Kidney epithelial cell (primary cell): Measurements from ENCODE around the gene KRTAP10-12. TPM values are rescaled to one million over a fixed set of nuclear protein-coding genes. Genes with fewer than 3 reads are reported as not detected.
"Not testable (repeated sequence)": the region's sequence is repeated elsewhere in the genome, so short reads cannot be mapped to it uniquely, and the experiment has no call there.

Experiments
- DNase-seq: peaks from one replicate; pipeline ENCODE4 v3.0.0-alpha.2; 2010; ENCODE audit warnings: low read depth
- H3K27me3 ChIP-seq: 2 replicates; pipeline ENCODE4 v1.6.0; 2011; ENCODE audit warnings: low read length; ENCODE audit not compliant: control insufficient read depth, insufficient read depth
- H3K36me3 ChIP-seq: 2 replicates; pipeline ENCODE4 v1.5.1; 2011; ENCODE audit warnings: low read length; ENCODE audit not compliant: control insufficient read depth, insufficient read depth
- H3K4me3 ChIP-seq: 2 replicates; pipeline ENCODE4 v1.5.1; 2011; ENCODE audit warnings: low read depth, mild to moderate bottlenecking, control low read depth, low read length
- total RNA-seq: library from RNA; depleted of rRNA; stranded (reverse); fragments of >200 nt; gene quantifications from 2 replicates; pipeline ENCODE4 v1.2.3, GENCODE V29; 2015
- TF ChIP-seq, protein P1 (sequence below): IDR thresholded peaks from 2 replicates; pipeline ENCODE4 v1.5.1; 2011; ENCODE audit warnings: mild to moderate bottlenecking, moderate library complexity, low read length, control low read depth, inconsistent platforms; ENCODE audit not compliant: insufficient read depth, poor library complexity, severe bottlenecking

Gene KRTAP10-12
- total RNA-seq, 1 donor from 2014 or later, result not detected

DNA sequence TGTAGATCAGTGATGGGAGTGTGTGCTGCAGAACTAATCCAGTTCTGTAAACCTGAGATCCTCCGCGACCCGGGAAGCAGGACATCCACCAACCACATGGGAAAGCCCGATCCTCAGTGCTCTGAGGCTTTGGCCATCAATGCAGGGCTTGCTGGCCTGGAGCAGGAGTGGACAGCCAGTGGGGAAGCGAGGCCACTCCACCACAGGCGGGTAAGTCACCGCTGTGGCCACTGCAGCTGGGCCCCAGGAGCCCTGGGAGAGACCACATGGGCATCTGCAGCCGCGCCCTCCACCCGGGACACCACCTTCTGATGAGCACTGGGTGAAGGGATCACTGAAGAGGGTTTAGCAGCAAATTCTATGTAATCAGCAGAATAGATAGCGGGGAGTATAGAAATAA lies 15.8 kb upstream of the KRTAP10-12 start:
- TF ChIP-seq, protein P1, sequence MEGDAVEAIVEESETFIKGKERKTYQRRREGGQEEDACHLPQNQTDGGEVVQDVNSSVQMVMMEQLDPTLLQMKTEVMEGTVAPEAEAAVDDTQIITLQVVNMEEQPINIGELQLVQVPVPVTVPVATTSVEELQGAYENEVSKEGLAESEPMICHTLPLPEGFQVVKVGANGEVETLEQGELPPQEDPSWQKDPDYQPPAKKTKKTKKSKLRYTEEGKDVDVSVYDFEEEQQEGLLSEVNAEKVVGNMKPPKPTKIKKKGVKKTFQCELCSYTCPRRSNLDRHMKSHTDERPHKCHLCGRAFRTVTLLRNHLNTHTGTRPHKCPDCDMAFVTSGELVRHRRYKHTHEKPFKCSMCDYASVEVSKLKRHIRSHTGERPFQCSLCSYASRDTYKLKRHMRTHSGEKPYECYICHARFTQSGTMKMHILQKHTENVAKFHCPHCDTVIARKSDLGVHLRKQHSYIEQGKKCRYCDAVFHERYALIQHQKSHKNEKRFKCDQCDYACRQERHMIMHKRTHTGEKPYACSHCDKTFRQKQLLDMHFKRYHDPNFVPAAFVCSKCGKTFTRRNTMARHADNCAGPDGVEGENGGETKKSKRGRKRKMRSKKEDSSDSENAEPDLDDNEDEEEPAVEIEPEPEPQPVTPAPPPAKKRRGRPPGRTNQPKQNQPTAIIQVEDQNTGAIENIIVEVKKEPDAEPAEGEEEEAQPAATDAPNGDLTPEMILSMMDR, result no peak
- Histone ChIP-seq H3K36me3 (no peaks in the 10 kb centered on the region), H3K4me3 (no peak overlapping the region), H3K27me3 (peaks cover 4% of the 10 kb centered on the region)
- no peak for DNase-seq

DNA sequence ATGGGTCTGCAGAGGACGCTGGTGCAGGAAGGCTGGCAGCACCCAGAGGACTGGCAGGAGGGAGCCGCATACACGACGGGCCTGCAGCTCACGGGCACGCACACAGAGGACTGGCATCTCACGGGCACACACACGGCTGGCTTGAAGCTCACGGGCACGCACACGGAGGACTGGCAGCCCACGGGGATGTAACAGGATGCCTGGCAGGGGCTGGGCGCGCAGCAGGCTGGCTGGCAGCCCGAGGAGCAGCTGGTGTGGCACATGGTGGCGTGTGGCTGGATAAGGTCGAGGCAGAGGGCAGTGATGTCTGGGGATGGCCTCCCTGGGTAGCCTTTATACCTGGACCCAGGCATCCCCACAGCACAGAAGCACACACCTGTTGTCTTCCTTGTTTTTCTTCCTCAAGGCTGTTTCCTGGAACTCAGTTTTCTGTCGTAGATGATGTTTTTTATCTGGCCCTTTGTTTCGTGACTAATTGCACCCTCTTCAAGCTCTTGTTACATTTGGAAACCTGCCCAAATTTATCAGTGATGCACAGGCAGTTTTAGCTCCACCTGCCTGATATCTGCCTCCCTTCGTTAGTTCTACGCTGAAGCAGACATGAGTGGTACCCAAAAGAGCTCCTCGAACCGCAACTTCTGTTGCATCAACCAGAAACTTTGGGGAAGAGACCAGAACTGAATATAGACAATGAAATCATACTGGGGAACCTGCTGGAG lies 15.0 kb upstream of the KRTAP10-12 start, which contains the start of gene KRTAP12-1:
KRTAP12-1 (minus strand) TSS at position 303 of the 719 bp plus-strand sequence; CDS start at position 263, 40 bp downstream.
- Histone ChIP-seq H3K27me3 (peaks cover 7% of the 10 kb centered on the region), H3K4me3 (no peak within 1 kb of the TSS), H3K36me3 (no peaks in the 10 kb centered on the region)
- TF ChIP-seq, protein P1, result no peak
- DNase-seq, result no peak

GRCh38 chr21:44682580-44683151 lies 14.3 kb upstream of the KRTAP10-12 start:
- no peak for DNase-seq
- TF ChIP-seq, protein P1, result no peak
- no peak overlapping the region for H3K4me3 ChIP-seq
- H3K36me3 ChIP-seq, result no peaks in the 10 kb centered on the region
- peaks cover 10% of the 10 kb centered on the region for H3K27me3 ChIP-seq

DNA sequence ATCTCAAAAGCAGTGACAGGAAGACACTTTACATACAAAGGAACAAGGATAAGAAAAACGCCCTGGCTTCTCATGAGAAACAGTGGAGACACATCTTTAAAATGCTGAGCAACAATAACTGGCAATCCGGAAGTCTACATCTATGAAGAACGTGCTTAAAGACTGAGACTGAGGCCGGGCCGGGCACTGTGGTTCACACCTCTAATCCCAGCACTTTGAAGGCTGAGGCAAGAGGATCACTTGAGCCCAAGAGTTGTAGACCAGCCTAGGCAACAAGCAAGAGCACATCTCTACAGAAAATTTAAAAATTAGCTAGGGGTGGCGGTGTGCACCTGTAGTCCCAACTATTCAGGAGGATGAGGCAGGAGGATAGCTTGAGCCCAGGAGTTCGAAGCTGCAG lies 12.9 kb upstream of the KRTAP10-12 start:
- DNase-seq, result no peak
- H3K4me3 ChIP-seq, result no peak overlapping the region
- H3K27me3 ChIP-seq, result peaks cover 10% of the 10 kb centered on the region
- TF ChIP-seq, protein P1, result no peak
- H3K36me3 ChIP-seq, result no peaks in the 10 kb centered on the region

DNA sequence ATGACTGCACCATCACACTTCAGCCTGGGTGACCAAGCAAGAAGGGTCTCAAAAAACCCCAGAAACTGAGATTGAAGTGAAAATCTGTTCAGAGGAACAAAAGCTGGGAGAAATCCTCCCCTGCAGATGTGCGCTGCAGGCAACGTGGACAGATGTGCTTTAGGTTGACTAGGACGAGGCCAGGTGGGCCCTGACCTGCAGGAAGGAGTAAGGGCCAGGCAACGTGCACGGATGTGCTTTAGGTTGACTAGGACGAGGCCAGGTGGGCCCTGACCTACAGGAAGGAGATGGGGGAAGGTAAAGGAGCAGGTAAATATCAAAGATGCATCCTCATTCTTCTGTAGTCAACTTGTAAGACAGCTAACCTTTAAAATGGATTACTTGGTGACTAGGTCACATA lies 12.5 kb upstream of the KRTAP10-12 start:
- TF ChIP-seq, protein P1, result no peak
- H3K4me3 ChIP-seq, result no peak overlapping the region
- peaks cover 10% of the 10 kb centered on the region for H3K27me3 ChIP-seq
- no peak for DNase-seq
- no peaks in the 10 kb centered on the region for H3K36me3 ChIP-seq

DNA sequence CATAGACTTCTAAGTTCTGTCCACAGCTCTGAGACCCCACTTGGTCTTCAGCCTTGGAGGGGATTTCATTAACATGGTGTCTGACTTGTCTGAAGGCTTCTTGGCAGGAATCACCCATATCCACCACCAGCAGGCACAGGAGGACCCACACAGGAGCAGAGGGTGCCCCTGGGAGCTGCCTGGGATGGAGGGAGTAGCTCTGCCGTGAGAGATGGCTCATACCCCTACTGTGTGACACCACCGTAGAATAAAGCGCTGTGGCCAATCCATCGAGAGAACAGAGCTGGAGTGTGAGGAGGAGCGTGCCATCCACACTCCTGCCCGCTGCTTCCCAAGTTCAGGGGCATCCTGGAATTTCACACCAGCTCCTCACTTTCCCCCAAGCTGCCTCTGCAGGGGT lies 11.9 kb upstream of the KRTAP10-12 start:
- not testable (repeated sequence) for H3K27me3 ChIP-seq, H3K36me3 ChIP-seq, H3K4me3 ChIP-seq, DNase-seq
